ENCODE data around the gene EFNB2. TPM values are rescaled to one million over a fixed set of nuclear protein-coding genes. Genes with fewer than 3 reads are reported as not detected.

EFNB2 gene
- total RNA-seq, 4 donors from 2014 or later = 10.0 to 20.2 (median 17.5) TPM

DNA sequence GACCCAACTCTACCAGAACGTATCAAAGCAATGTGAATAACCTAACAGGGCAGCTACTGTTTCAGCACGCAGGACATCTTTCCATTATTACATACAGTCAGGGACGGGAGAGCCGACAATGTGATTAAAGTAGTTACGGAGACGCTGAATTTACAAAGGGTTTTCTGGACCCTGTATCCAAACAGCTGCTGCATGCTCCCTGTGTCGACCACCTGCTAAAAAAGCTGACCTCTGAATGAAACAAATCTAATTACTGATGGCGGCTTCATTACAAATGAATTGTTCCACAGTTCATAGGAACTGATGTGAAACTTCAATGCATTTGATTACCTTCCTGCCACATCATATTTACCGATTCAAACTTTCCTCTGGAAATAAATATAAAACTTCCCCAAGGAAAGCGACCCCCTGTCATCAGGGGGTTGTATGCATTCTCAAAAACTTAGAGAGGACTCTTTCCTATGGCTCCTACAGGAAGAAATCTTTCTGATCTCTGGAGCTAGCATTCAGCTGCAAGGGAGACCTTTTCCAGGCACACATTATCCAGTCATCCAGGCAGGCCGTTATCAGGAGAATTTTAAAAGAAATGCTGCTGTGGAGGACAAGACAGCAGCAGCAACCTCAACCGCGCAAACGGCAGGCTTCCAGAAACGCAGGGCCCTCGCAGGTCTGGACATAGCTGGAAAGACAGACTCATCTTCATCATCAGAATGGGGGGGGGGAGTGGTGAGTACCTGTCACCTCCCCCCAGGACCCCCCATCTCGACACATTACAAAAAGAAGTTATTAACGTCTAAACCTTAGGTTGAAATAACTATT lies 3.1 kb downstream of the EFNB2 start:
- Histone ChIP-seq H3K9me3 (no peaks in the 10 kb centered on the region), H3K27ac (replicated peaks in 1 of 4) (peak overlapping the region; percentile 84 to 90 (median 84)), H3K4me1 (peaks cover 27 to 67% (median 57%) of the 10 kb centered on the region in 4 donors), H3K4me3 (peak overlapping the region; percentile 78 to 85 (median 82)), H3K36me3 (no peaks in the 10 kb centered on the region), H3K27me3 (no peaks in the 10 kb centered on the region)
- intact Hi-C loops (cut with DNase I) = loop anchor here (5.0 to 10.0 kb wide), 3 partner anchors 85 to 1958 kb away; no protein-coding TSS in a partner anchor
- 32% methylated on average over 18 of the region's 18 CpGs for WGBS
- no peak for DNase-seq (ENCODE audit: extremely low spot score)
- TF ChIP-seq EP300 (IDR thresholded peaks at IDR 0.05) = no peak
- no peak for TF ChIP-seq POLR2A (IDR thresholded peaks at IDR 0.05; ENCODE audit: low read depth)
- TF ChIP-seq, protein P1, sequence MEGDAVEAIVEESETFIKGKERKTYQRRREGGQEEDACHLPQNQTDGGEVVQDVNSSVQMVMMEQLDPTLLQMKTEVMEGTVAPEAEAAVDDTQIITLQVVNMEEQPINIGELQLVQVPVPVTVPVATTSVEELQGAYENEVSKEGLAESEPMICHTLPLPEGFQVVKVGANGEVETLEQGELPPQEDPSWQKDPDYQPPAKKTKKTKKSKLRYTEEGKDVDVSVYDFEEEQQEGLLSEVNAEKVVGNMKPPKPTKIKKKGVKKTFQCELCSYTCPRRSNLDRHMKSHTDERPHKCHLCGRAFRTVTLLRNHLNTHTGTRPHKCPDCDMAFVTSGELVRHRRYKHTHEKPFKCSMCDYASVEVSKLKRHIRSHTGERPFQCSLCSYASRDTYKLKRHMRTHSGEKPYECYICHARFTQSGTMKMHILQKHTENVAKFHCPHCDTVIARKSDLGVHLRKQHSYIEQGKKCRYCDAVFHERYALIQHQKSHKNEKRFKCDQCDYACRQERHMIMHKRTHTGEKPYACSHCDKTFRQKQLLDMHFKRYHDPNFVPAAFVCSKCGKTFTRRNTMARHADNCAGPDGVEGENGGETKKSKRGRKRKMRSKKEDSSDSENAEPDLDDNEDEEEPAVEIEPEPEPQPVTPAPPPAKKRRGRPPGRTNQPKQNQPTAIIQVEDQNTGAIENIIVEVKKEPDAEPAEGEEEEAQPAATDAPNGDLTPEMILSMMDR (IDR thresholded peaks at IDR 0.05) = no peak
- no peak for TF ChIP-seq POLR2AphosphoS5 (IDR thresholded peaks at IDR 0.05)

DNA sequence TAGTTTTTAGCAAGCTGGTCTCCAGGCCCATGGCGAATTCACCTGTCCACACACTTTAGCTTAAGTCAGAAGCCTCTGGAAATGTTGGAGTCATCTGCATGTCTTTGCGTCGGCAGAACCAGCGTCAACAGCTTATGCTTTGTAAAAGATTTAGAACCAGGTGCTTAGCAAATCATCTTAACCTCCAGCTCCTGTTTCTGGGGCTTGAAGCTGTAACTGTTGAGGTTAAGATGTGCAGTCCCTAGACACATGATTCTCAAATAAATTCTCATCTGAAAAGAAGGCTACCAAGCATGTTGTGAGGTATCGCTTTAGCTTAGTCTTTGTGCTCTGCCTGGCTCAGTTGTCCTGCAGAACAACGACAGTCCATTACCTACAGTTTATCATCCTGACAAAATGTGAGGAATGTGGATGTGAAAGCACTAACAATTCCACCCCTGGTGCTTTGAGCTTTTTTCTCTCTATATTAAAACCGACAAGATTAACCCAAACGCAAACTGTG lies 4.4 kb downstream of the EFNB2 start:
- H3K9me3 ChIP-seq = no peaks in the 10 kb centered on the region
- intact Hi-C loops (cut with DNase I) = loop anchor here (5.0 to 10.0 kb wide), 3 partner anchors 86 to 1956 kb away; no protein-coding TSS in a partner anchor
- H3K27ac ChIP-seq (replicated peaks in 1 of 4) = peak overlapping the region in 2 of 4 donors; percentile 84 to 90
- WGBS = 88% methylated on average over 8 of the region's 8 CpGs
- H3K36me3 ChIP-seq = no peaks in the 10 kb centered on the region
- peak overlapping the region in 3 of 4 donors; percentile 1 to 12 (median 6) for H3K4me3 ChIP-seq
- no peaks in the 10 kb centered on the region for H3K27me3 ChIP-seq
- TF ChIP-seq, protein P1 (IDR thresholded peaks at IDR 0.05) = no peak
- TF ChIP-seq EP300 (IDR thresholded peaks at IDR 0.05) (no peak), POLR2A (IDR thresholded peaks at IDR 0.05; ENCODE audit: low read depth) (no peak), POLR2AphosphoS5 (IDR thresholded peaks at IDR 0.05) (no peak)
- no peak for DNase-seq (ENCODE audit: extremely low spot score)
- peaks cover 18 to 61% (median 51%) of the 10 kb centered on the region in 4 donors for H3K4me1 ChIP-seq

DNA sequence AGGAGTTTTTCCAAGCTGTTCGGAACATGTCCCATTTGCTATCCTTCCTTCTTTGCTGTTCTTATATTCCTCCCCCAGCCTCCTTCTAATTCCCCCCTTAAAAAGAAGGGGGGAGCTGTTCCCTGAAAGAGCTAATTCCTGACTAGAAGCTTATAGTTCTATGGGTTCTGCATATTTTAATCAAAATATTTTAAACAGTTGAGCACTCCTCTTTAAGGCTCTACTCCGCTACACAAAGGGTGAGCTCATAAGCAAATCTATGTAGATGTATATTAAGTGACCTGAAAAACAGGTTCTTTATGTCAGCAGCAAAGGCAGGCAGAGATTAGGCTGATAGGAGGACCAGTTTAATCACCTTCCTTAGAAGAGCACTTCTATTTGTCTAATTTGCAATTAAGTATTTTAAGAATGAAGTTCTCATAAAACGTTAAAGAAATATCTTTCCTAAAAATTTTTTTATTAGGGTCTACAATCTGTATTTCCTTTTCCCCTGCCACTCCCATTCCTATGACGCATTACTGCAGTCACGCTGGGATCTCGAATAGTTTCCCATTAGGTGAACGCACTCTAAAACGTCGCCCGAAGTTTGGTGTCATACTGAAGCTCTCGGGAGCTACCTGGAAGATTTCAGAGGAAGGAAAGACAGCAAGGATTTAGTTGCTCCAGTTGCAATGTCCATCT lies 5.2 kb downstream of the EFNB2 start:
- no peak for DNase-seq (ENCODE audit: extremely low spot score)
- no peaks in the 10 kb centered on the region for H3K9me3 ChIP-seq
- no peaks in the 10 kb centered on the region for H3K27me3 ChIP-seq
- H3K36me3 ChIP-seq = no peaks in the 10 kb centered on the region
- TF ChIP-seq POLR2AphosphoS5 (IDR thresholded peaks at IDR 0.05) (peak in 1 of 2 donors; percentile 27), EP300 (IDR thresholded peaks at IDR 0.05) (no peak), POLR2A (IDR thresholded peaks at IDR 0.05; ENCODE audit: low read depth) (no peak)
- TF ChIP-seq, protein P1 (IDR thresholded peaks at IDR 0.05) = no peak
- 85% methylated on average over 11 of the region's 11 CpGs for WGBS
- H3K4me1 ChIP-seq = peaks cover 18 to 57% (median 47%) of the 10 kb centered on the region in 4 donors
- peak overlapping the region in 2 of 4 donors; percentile 6 to 12 for H3K4me3 ChIP-seq
- intact Hi-C loops (cut with DNase I) = loop anchor here (5.0 to 10.0 kb wide), 3 partner anchors 87 to 1956 kb away; no protein-coding TSS in a partner anchor
- H3K27ac ChIP-seq (replicated peaks in 1 of 4) = peak overlapping the region in 2 of 4 donors; percentile 84 to 90

DNA sequence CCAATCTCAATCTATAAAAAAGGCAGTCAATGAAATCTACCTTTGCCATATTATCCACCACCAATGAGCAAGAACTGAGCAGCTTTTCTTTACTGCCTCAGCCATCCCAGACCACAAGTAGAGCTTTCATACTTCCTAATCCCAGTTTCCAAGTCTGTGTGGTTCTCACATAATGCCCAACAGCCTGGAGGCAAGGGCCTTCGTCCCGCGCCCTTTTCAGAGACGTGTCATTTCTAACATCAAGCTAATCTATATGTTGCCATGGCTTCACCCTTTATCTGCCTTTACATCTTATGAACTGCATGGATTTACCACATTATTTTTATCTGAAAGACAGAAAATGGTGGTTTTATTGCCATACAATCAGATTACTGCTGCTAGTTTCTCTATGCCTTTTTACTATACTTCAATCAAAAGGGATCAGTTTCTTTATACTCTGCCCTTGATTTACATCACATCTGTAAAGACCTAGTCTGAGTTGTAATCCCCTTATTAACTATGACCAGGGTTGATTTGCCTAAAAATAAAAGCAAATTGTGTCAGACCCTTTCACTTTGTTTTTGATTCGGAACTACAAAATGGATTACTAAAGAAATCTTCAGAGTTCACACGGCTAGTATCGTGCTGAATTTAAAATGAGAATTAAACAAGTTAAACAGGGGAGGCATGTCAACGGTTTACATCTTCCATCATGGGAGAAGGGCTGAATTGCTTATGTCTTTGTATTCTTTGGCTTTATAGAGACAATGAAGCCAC lies 5.9 kb downstream of the EFNB2 start:
- H3K27me3 ChIP-seq = no peaks in the 10 kb centered on the region
- peak overlapping the region in 1 of 4 donors; percentile 1 for H3K27ac ChIP-seq (replicated peaks in 1 of 4)
- TF ChIP-seq POLR2A (IDR thresholded peaks at IDR 0.05; ENCODE audit: low read depth) = no peak
- TF ChIP-seq, protein P1 (IDR thresholded peaks at IDR 0.05) = no peak
- no peak for TF ChIP-seq EP300 (IDR thresholded peaks at IDR 0.05)
- no peak for TF ChIP-seq POLR2AphosphoS5 (IDR thresholded peaks at IDR 0.05)
- no peaks in the 10 kb centered on the region for H3K9me3 ChIP-seq
- no peak for DNase-seq (ENCODE audit: extremely low spot score)
- intact Hi-C loops (cut with DNase I) = loop anchor here (5.0 to 10.0 kb wide), 3 partner anchors 88 to 1955 kb away; no protein-coding TSS in a partner anchor
- peaks cover 18 to 54% (median 44%) of the 10 kb centered on the region in 4 donors for H3K4me1 ChIP-seq
- H3K4me3 ChIP-seq = no peak overlapping the region
- WGBS = 79% methylated on average over 8 of the region's 8 CpGs
- no peaks in the 10 kb centered on the region for H3K36me3 ChIP-seq

Measured in esophagus muscularis mucosa (tissue), 4 donors.